Measurements from ENCODE around the gene MGAT5.

MGAT5 gene

GRCh38 chr2:134337631-134338030 is 83.8 kb downstream of the MGAT5 start:
- no peak for DNase-seq

- DNase-seq = no peak
These were observed 84.3 kb downstream of the MGAT5 start for GRCh38 chr2:134338208-134338607.

- no peak for DNase-seq
These were observed 87.6 kb downstream of the MGAT5 start for GRCh38 chr2:134341476-134341875.

GRCh38 chr2:134344954-134345697 is 91.3 kb downstream of the MGAT5 start:
- DNase-seq = no peak

- DNase-seq = no peak
These were observed 92.3 kb downstream of the MGAT5 start for GRCh38 chr2:134346141-134346540.

GRCh38 chr2:134347756-134348155 is 93.9 kb downstream of the MGAT5 start:
- no peak for DNase-seq

- DNase-seq = no peak
These were observed 94.4 kb downstream of the MGAT5 start for GRCh38 chr2:134348239-134348638.

GRCh38 chr2:134348760-134349159 is 94.9 kb downstream of the MGAT5 start:
- DNase-seq = no peak

GRCh38 chr2:134351016-134351415 is 97.1 kb downstream of the MGAT5 start:
- DNase-seq = no peak

GRCh38 chr2:134351899-134352298 is 98.0 kb downstream of the MGAT5 start:
- no peak for DNase-seq

- no peak for DNase-seq
These were observed 99.0 kb downstream of the MGAT5 start for GRCh38 chr2:134352844-134353243.

GRCh38 chr2:134354611-134355010 is 100.7 kb downstream of the MGAT5 start:
- DNase-seq = no peak

- no peak for DNase-seq
These were observed 103.9 kb downstream of the MGAT5 start for GRCh38 chr2:134357814-134358213.

GRCh38 chr2:134359367-134360081 is 105.7 kb downstream of the MGAT5 start:
- no peak for DNase-seq

GRCh38 chr2:134360745-134361487 is 107.0 kb downstream of the MGAT5 start:
- no peak for DNase-seq

- DNase-seq = no peak
These were observed 107.8 kb downstream of the MGAT5 start for GRCh38 chr2:134361648-134362047.

- DNase-seq = no peak
These were observed 108.3 kb downstream of the MGAT5 start for GRCh38 chr2:134362152-134362668.

- DNase-seq = no peak
These were observed 108.9 kb downstream of the MGAT5 start for GRCh38 chr2:134362740-134363139.

GRCh38 chr2:134365356-134365755 is 111.5 kb downstream of the MGAT5 start:
- DNase-seq = no peak

- no peak for DNase-seq
These were observed 112.5 kb downstream of the MGAT5 start for GRCh38 chr2:134366359-134366758.

GRCh38 chr2:134367213-134367612 is 113.3 kb downstream of the MGAT5 start:
- no peak for DNase-seq

- DNase-seq = no peak
These were observed 114.3 kb downstream of the MGAT5 start for GRCh38 chr2:134368009-134368817.

Measured in T-helper 2 cell (primary cell).